ENCODE results near the gene EXOG. TPM values are rescaled to one million over a fixed set of nuclear protein-coding genes. Genes with fewer than 3 reads are reported as not detected.

EXOG gene
- total and polyA plus RNA-seq, 10 of the 15 experiments (the other 5 are each of a cell fraction or from before 2014, with no cell fraction given): 7.8 to 20.9 (median 19.6) TPM

- SMC1A ChIA-PET (ENCODE audit: uncharacterized antibody, unreplicated experiment): no interaction called here
- in situ Hi-C loops (cut with MboI): no loop called here
- intact Hi-C loops (cut with micrococcal nuclease; ENCODE audit: unreplicated experiment): no loop called here
Observed at GRCh38 chr3:38476157-38476756, 19.9 kb upstream of the EXOG start.

GRCh38 chr3:38477057-38477820 is 18.9 kb upstream of the EXOG start:
- H3K27ac ChIP-seq (ENCODE audit: control insufficient read depth, insufficient read depth): no peak overlapping the region
- SMC1A ChIA-PET (ENCODE audit: uncharacterized antibody, unreplicated experiment): no interaction called here
- ATAC-seq (no peak), DNase-seq (ENCODE audit: low read depth, low spot score) (no peak), FAIRE-seq (no peak)
- no TSS peak for BruUV-seq (replicated peaks)
- CTCF ChIA-PET: no interaction called here
- intact Hi-C loops (cut with micrococcal nuclease; ENCODE audit: unreplicated experiment): no loop called here
- no peaks in the 10 kb centered on the region for H3K4me1 ChIP-seq (ENCODE audit: control insufficient read depth, insufficient read depth, low read length)
- peaks cover 3 to 7% of the 10 kb centered on the region in 2 experiments; a peak in 3 of 4 replicates for H3K36me3 ChIP-seq (ENCODE audit: control insufficient read depth in 2 of 2, insufficient read depth in 2 of 2, low read length in 1 of 2)
- 58% methylated on average over 21 of the region's 21 CpGs for WGBS (ENCODE audit: insufficient coverage, insufficient replicate concordance, low lambda C conversion rate, missing lambda C conversion rate)
- no peaks in the 10 kb centered on the region for H4K20me1 ChIP-seq (ENCODE audit: control insufficient read depth, insufficient read depth)
- in situ Hi-C loops (cut with MboI): no loop called here
- no peak overlapping the region for H2AFZ ChIP-seq (ENCODE audit: control insufficient read depth, low read depth, low read length)
- no peaks in the 10 kb centered on the region for H3K9me3 ChIP-seq (replicated peaks; ENCODE audit: control insufficient read depth, insufficient read depth, low read length)
- RAD21 ChIA-PET (ENCODE audit: unreplicated experiment): no interaction called here
- POLR2A ChIA-PET: no interaction called here
- H3K4me2 ChIP-seq (ENCODE audit: control insufficient read depth, insufficient read depth): no peak overlapping the region
- no peak overlapping the region for H3K4me3 ChIP-seq
- no peaks in the 10 kb centered on the region for H3K79me2 ChIP-seq (ENCODE audit: control insufficient read depth, insufficient read depth, low read length)
- H3K27me3 ChIP-seq (replicated peaks in 1 of 2; ENCODE audit: control insufficient read depth in 2 of 2, insufficient read depth in 2 of 2, low read length in 1 of 2): no peaks in the 10 kb centered on the region
- no peak overlapping the region for H3K9ac ChIP-seq (ENCODE audit: control insufficient read depth, insufficient read depth, low read length)
- TF ChIP-seq TAF1 (IDR thresholded peaks at IDR 0.05; ENCODE audit: borderline replicate concordance, low read depth, low read length): no peak
- no peak for TF ChIP-seq ZZZ3 (IDR thresholded peaks at IDR 0.05; ENCODE audit: control insufficient read depth, insufficient read length, low read depth)
- TF ChIP-seq HSF1 (IDR thresholded peaks at IDR 0.05; ENCODE audit: low read depth, low read length): no peak
- TF ChIP-seq PBX3 (IDR thresholded peaks at IDR 0.05; ENCODE audit: insufficient replicate concordance, low read depth, low read length): no peak
- TF ChIP-seq CEBPZ (IDR thresholded peaks at IDR 0.05; ENCODE audit: low read depth, low read length): no peak

More at GRCh38 chr3:38476157-38476756, 19.9 kb upstream of the EXOG start:
- no peaks in the 10 kb centered on the region for H3K27me3 ChIP-seq (replicated peaks in 1 of 2; ENCODE audit: control insufficient read depth in 2 of 2, insufficient read depth in 2 of 2, low read length in 1 of 2)
- no peaks in the 10 kb centered on the region for H4K20me1 ChIP-seq (ENCODE audit: control insufficient read depth, insufficient read depth)
- peaks cover 0 to 5% of the 10 kb centered on the region in 2 experiments; a peak in 2 of 4 replicates for H3K36me3 ChIP-seq (ENCODE audit: control insufficient read depth in 2 of 2, insufficient read depth in 2 of 2, low read length in 1 of 2)
- ChIA-PET CTCF (interaction anchor here (0.5 kb wide), 1 partner anchor 70 kb away, joined by 3 read pairs; no protein-coding TSS in a partner anchor), POLR2A (no interaction called here), RAD21 (ENCODE audit: unreplicated experiment) (no interaction called here)
- no peaks in the 10 kb centered on the region for H3K4me1 ChIP-seq (ENCODE audit: control insufficient read depth, insufficient read depth, low read length)
- no peak overlapping the region for H3K4me3 ChIP-seq
- no peaks in the 10 kb centered on the region for H3K79me2 ChIP-seq (ENCODE audit: control insufficient read depth, insufficient read depth, low read length)
- no peak overlapping the region for H3K4me2 ChIP-seq (ENCODE audit: control insufficient read depth, insufficient read depth)
- FAIRE-seq: no peak
- no peak overlapping the region for H3K27ac ChIP-seq (ENCODE audit: control insufficient read depth, insufficient read depth)
- no TSS peak for BruUV-seq (replicated peaks)
- no peak overlapping the region for H2AFZ ChIP-seq (ENCODE audit: control insufficient read depth, low read depth, low read length)
- TF ChIP-seq FOS (IDR thresholded peaks at IDR 0.05; ENCODE audit: borderline replicate concordance, extremely low read depth, insufficient read length): no peak
- no peak for TF ChIP-seq LARP7 (IDR thresholded peaks at IDR 0.05)
- no peak for TF ChIP-seq BRCA1 (IDR thresholded peaks at IDR 0.05; ENCODE audit: low read depth, low read length)
- TF ChIP-seq SMAD1 (IDR thresholded peaks at IDR 0.05; ENCODE audit: low read depth, partially characterized antibody): no peak
- no peak for TF ChIP-seq ETV6 (conservative IDR thresholded peaks at IDR 0.05 in 1 of 2, IDR thresholded peaks at IDR 0.05 in 1 of 2; ENCODE audit: borderline replicate concordance in 1 of 2, low read depth in 1 of 2)
- TF ChIP-seq TCF12 (IDR thresholded peaks at IDR 0.05; ENCODE audit: low read depth, low read length): no peak
- TF ChIP-seq PAX5 (IDR thresholded peaks at IDR 0.05; ENCODE audit: borderline replicate concordance, low read depth, low read length): no peak
- TF ChIP-seq HDGF (IDR thresholded peaks at IDR 0.05): no peak
- ATAC-seq: no peak
- H3K9me3 ChIP-seq (replicated peaks; ENCODE audit: control insufficient read depth, insufficient read depth, low read length): no peaks in the 10 kb centered on the region
- no peak overlapping the region for H3K9ac ChIP-seq (ENCODE audit: control insufficient read depth, insufficient read depth, low read length)
- WGBS (ENCODE audit: insufficient coverage, insufficient replicate concordance, low lambda C conversion rate, missing lambda C conversion rate): 26% methylated on average over 5 of the region's 5 CpGs
- no peak for DNase-seq (ENCODE audit: low read depth, low spot score)
